Embryonic facial prominence (tissue), 1 donor: ENCODE results near the gene EIF1.

Experiments
- DNase-seq: peaks from one replicate; pipeline ENCODE4 v3.0.0-alpha.2; 2016; ENCODE audit errors: extremely low spot score

The EIF1 gene

DNA sequence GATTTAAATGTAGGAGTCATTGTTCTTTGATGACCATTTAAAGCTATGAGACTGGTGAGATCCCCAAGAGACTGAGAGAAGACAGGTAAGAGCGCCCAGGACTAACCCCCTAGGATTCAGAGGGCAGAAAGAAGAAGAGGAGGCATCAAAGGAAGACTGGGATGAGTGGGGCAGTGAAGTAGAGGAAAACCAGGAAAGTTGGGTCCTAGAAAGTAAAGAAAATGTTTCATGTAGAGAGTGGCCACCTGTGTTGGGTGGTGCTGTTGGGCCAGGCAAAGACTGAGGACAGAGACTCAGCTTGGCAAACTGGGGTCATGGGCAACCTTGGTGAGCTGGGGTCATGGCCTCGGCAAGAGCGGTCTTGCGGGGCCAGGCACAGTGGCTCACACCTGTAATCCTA lies 47.1 kb downstream of the EIF1 start:
- no peak for DNase-seq

DNA sequence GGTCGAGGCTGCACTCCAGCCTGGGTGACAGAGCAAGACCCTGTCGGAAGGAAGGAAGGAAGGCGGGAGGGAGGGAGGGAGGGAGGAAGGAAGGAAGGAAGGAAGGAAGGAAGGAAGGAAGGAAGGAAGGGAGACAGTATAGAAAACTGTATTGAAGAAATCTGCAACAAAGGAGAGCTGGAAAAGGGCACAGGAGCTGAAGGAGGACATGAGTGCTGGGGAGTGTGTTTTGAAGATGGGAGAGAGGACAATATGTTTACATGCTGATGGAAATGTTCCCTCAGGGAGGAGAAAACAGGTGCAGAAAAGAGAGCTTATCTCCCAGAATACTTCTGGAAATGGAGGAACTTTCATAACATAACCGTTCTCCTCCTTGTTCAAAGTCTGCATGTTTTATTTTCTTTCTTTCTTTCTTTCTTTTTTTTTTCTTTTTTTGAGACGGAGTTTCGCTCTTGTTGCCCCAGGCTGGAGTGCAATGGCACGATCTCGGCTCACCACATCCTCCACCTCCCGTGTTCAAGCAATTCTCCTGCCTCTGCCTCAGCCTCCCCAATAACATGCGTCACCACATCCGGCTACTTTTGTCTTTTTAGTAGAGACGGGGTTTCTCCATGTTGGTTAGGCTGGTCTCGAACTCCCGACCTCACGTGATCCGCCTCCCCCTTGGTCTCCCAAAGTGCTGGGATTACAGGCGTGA lies 48.4 kb downstream of the EIF1 start:
- DNase-seq = no peak

DNA sequence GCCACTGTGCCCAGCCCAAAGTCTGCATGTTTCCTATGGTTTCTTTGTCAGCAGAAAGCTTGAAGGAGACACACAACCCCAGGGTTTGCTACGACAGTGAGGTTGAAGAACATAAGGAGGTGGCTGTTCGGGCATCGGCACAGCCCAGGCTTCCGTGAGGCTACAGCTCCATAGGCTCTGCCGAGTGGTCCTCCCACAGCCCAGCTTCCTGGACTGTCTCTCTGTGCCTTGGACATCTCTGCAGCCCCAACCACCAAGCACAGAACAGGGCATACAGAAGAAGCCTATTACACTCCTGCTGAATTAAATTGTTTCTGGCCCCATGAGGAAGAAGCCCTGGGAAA lies 49.0 kb downstream of the EIF1 start:
- DNase-seq = no peak

DNA sequence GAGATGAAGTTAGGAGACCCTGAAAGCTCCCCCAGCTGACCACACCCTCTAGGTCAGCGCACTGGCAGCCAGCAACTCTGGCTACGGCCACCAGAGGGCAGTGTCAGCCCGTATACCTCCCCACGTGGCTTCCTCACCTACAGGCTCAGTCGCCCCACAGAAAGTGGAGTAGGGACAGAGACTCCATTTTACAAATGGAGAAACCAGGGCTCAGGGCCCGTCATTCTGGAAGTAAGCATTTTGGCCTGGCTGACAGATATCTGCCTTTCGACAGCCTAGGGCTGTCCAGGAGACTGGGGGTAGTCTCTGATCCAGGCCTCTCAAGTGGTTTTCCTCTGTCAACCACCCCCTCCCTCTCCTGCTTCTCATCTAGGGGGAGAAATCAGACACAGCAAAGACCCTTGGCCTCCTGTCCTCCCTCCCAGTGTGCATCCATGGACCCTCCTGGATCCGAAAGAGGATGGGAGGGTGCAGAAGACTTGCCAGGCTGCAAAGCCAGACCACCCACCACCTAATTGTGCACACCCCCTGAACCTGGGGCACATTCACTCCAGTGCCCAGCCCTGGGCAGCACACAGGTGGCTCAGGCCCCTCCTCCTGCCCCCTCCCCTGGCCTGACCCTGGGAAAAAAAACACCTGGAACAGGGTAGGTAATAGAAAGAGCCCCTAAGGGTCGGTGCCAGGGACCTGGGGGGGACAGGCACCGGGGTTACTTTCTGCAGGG lies 49.6 kb downstream of the EIF1 start:
- DNase-seq = peak; percentile 52

DNA sequence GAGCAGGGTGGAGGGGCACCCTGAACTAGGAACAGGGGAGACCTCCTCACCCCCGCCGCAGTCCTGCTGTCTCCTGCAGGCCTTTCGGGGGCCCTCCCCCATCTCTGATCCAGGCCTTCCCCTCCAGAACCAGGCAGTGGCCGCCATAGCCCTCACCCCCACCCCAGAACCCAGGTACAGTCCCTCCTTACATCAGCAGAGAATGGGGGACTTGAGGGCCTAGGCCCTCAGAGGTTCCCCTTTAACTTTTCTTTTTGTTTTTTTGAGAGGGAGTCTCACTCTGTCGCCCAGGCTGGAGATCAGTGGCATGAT lies 50.1 kb downstream of the EIF1 start:
- DNase-seq = no peak

DNA sequence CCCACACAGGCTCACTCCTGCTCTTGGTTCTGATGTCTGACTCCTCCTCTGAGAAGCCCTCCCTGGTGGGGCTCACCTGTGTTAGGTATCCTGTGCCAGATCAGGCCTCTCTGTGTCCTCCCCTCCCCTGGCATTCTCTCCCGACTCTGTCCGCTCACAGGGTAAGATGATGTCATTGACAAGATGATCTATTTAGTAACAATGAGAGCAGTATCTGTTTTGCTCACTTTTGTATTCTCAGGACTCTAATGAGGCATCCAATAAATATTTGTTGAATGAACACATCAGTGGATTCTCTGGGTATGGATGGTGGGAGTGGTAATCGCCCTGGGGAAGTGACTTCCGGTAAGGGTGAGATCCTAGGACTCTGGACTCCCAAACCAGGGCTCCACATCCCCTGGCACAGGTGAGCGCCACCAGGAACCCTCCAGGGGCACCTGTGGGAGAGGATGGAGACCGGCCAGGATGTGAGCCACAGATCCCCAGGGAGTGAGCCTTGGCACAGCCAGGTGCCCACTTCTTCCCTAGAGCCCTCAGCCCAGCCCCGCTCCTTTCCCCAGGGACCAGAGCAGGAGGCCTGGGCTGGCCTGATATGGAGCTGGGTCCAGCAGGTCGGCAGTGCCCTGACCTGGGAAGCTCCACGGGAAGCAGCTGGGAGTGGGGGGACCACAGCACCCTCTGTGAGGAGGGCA lies 51.1 kb downstream of the EIF1 start:
- DNase-seq = no peak

DNA sequence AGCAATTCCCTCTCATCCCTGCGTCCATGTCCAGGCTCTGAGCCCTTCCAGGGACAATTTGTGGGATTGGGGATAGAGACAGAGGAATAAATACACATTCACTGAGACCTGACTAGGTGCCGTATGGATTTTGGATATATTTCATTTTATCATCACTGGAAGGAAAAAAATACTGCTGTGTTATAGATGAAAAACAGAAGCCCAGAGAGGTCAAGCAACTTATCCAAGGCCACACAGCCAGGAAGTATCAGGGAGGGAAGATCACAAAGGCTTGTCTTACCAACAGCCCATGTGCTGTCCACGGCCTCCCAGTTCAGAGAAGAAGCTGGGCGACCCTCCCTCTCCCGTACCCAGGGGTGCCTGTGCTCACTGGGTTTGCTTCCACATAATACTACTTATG lies 51.8 kb downstream of the EIF1 start:
- no peak for DNase-seq

DNA sequence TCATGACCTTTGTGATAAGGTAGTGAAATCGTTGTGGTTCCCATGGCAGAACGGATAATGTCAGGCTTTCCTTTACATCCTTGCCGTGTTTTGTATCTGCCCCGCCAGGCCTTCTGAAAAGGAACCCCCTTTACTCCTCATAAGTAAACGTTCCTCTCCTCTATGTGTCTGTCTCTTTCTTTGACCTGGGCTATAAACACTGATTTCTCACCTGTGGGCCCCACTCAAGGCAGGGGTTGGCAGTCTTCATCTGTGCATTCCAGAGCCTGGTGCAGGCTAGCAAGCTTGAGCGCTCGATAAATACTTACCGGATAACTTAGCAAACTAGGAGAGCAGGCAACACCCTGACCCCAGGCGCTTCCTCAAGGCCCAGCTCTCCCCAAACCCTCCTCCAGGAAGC lies 53.0 kb downstream of the EIF1 start:
- no peak for DNase-seq
